Gastroesophageal sphincter (tissue), 4 donors: Measurements from ENCODE around the gene CDC25C. TPM values are rescaled to one million over a fixed set of nuclear protein-coding genes. Genes with fewer than 3 reads are reported as not detected.
A peak's percentile ranks its signal among the peaks of the same experiment; 100 is the strongest.
"Not testable (repeated sequence)": the region's sequence is repeated elsewhere in the genome, so short reads cannot be mapped to it uniquely, and the experiment has no call there.

ENCODE experiments used
- ATAC-seq: fragments of 150-250 bp; one replicate; pipeline ENCODE4 v1.9.1; 2016; ENCODE audit warnings: mild to moderate bottlenecking, moderate library complexity
- H3K27ac ChIP-seq, 4 donors: fragments of 200-600 bp; sonication (generic) in 3 of 4; 1 replicate in 3 of 4; 2 replicates in 1 of 4; pipeline ENCODE4 v1.5.1; 2016 to 2019
- H3K27me3 ChIP-seq: fragments of 200-600 bp; sonication (generic); one replicate; pipeline ENCODE4 v1.5.1; 2019
- H3K36me3 ChIP-seq, 2 donors: fragments of 200-600 bp; sonication (generic); one replicate each; pipeline ENCODE4 v1.5.1; 2019; ENCODE audit warnings: control low read depth in 1 of 2
- H3K4me1 ChIP-seq, 3 donors: fragments of 200-600 bp; sonication (generic); 1 replicate in 2 of 3; 2 replicates in 1 of 3; pipeline ENCODE4 v1.5.1; 2016 to 2019; ENCODE audit warnings: control low read depth in 2 of 3
- H3K4me3 ChIP-seq, 2 donors: fragments of 200-600 bp; sonication (generic); one replicate each; pipeline ENCODE4 v1.5.1; 2019; ENCODE audit warnings: mild to moderate bottlenecking in 1 of 2, moderate library complexity in 1 of 2
- H3K9me3 ChIP-seq, 3 donors: fragments of 200-600 bp; sonication (generic); one replicate each; pipeline ENCODE4 v1.5.1; 2017 to 2019; ENCODE audit warnings: control low read depth in 2 of 3
- EP300 ChIP-seq: sonication (generic); formaldehyde crosslinking; IDR thresholded peaks from one replicate; pipeline ENCODE4 v1.6.1; 2017; ENCODE audit warnings: antibody characterized with exemption, mild to moderate bottlenecking
- POLR2A ChIP-seq, 2 donors: fragments of 450-650 bp; IDR thresholded peaks; one replicate each; pipeline ENCODE4 v1.6.1; 2017; ENCODE audit warnings: antibody characterized with exemption in 2 of 2, mild to moderate bottlenecking in 2 of 2, moderate library complexity in 1 of 2
- POLR2AphosphoS5 ChIP-seq: sonication (generic); formaldehyde crosslinking; IDR thresholded peaks from one replicate; pipeline ENCODE4 v1.6.1; 2017; ENCODE audit warnings: antibody characterized with exemption
- WGBS, 2 donors: methylation state at CpG; one replicate each; pipeline ENCODE4 v1.1.5; 2018; ENCODE audit warnings: low coverage in 1 of 2; 5-methylcytosine and 5-hydroxymethylcytosine counted together
- total RNA-seq, 4 donors: library from RNA; depleted of rRNA; stranded (reverse); fragments of >200 nt; gene quantifications; one replicate each; pipeline ENCODE4 v1.1.0, GENCODE V29; 2016
- TF ChIP-seq, protein P1 (sequence below), 4 experiments: fragments of 200-600 bp in 2 of 4; fragments of 450-650 bp in 2 of 4; sonication (generic) in 1 of 4; IDR thresholded peaks; one replicate each; pipeline ENCODE4 v1.5.1; 2017 to 2019; ENCODE audit warnings: antibody characterized with exemption in 4 of 4, mild to moderate bottlenecking in 2 of 4, moderate library complexity in 2 of 4

The CDC25C gene
- total RNA-seq, 4 donors from 2014 or later: 0.45 TPM; not detected in 3

DNA sequence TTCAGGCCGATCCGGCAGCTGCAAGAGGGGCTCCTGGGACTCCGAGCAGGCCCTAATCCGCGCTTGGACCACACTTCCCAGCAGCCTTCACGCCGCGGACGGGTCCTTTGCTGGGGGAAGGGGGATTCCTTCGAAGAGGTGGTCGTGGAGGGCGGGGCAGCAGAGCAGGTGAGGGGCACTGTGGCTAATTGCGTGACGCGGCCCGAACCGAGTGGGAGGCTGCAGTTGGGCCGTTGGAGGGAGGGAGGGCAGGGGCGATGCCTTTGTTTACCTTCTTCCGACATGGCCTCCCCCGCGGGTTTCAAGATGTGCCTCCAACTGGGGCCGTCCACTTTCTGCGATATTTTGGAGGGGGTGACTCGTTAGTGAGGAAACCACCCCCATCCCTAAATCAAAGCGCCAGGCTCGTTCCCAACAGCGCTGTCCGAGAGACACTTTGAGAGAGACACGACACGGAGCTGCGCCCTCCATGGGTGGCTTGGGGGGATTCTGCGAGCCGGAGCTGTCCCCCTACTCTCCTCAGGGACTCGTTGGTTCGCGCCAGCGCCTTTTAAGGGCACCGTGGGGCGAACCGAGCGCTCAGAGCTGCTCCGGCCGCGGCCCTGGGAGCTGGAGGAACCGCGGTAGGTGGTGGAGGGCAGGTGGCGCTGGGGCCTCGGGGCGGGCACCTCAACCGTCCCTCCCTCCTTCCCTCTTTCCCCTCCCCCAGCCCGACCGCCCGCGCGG, 6.2 kb upstream of the CDC25C start, which contains the start of gene FAM53C:
Gene FAM53C, plus strand, starts transcription at position 582 of the 726 bp plus-strand sequence. CDS start 3,070 bp downstream, outside the sequence.
- H3K36me3 ChIP-seq: peaks cover 0 to 17% of the 10 kb centered on the region in 2 donors
- peak within 1 kb of the TSS; percentile 83 to 97 (median 96) for H3K27ac ChIP-seq
- ATAC-seq: peak; percentile 92
- 0% methylated on average over 3 of the region's 56 CpGs; no CpG with 5 or more reads in 1 of the 2 donors for WGBS, 2 donors
- H3K9me3 ChIP-seq: no peaks in the 10 kb centered on the region
- peak within 1 kb of the TSS; percentile 91 to 96 for H3K4me3 ChIP-seq
- H3K4me1 ChIP-seq: peaks cover 0 to 40% (median 5%) of the 10 kb centered on the region in 3 donors
- H3K27me3 ChIP-seq: no peaks in the 10 kb centered on the region
- TF ChIP-seq POLR2AphosphoS5 (peak; percentile 98), EP300 (no peak), POLR2A (IDR thresholded peaks at IDR 0.05) (peak; percentile 96 to 97)
- TF ChIP-seq, protein P1, sequence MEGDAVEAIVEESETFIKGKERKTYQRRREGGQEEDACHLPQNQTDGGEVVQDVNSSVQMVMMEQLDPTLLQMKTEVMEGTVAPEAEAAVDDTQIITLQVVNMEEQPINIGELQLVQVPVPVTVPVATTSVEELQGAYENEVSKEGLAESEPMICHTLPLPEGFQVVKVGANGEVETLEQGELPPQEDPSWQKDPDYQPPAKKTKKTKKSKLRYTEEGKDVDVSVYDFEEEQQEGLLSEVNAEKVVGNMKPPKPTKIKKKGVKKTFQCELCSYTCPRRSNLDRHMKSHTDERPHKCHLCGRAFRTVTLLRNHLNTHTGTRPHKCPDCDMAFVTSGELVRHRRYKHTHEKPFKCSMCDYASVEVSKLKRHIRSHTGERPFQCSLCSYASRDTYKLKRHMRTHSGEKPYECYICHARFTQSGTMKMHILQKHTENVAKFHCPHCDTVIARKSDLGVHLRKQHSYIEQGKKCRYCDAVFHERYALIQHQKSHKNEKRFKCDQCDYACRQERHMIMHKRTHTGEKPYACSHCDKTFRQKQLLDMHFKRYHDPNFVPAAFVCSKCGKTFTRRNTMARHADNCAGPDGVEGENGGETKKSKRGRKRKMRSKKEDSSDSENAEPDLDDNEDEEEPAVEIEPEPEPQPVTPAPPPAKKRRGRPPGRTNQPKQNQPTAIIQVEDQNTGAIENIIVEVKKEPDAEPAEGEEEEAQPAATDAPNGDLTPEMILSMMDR (IDR thresholded peaks at IDR 0.05): peak in 2 of 4 experiments; percentile 12 to 36

DNA sequence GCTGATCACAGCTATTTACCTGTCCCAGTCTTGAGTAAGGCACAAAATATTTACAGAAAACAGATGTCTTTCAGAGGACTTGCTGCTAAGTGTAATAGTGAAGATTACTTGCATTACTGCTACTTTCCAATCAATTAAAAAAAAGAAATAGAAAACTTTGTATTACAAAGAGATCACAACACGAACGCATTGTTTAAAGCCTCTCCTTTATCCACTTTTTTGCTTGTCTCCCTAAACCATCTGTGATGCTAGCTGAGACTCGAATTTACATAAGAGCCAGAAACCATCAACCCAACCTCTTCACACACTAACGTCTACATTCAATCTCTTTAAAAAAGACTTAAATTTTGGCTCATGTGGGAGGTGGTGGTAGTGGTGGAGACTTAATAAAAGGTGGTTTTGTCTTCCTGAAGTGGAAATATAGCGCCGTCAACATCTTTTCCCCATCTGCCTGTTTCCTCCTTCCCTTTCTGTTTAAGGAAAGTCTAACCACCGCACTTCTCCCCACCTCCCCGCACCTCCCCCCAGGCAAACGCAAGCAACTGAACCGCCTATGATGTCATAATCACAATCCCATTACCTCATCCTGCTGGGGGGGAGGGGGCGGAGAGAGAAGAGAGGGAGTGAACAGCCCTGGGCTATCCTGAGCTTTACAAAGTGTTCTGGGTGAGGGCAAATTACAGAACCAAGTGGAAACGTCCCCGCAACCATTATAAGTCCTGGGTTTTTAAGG, 5.5 kb upstream of the CDC25C start:
- TF ChIP-seq POLR2A (IDR thresholded peaks at IDR 0.05) (no peak), EP300 (no peak), POLR2AphosphoS5 (no peak)
- TF ChIP-seq, protein P1 (IDR thresholded peaks at IDR 0.05): no peak
- peak overlapping the region; percentile 83 to 97 (median 96) for H3K27ac ChIP-seq
- no peaks in the 10 kb centered on the region for H3K27me3 ChIP-seq
- peaks cover 0 to 46% (median 8%) of the 10 kb centered on the region in 3 donors for H3K4me1 ChIP-seq
- peak overlapping the region; percentile 91 to 96 for H3K4me3 ChIP-seq
- 16 to 24% methylated on average over 7 of the region's 13 CpGs for WGBS, 2 donors
- H3K9me3 ChIP-seq: no peaks in the 10 kb centered on the region
- ATAC-seq: peak; percentile 73
- peaks cover 0 to 10% of the 10 kb centered on the region in 2 donors for H3K36me3 ChIP-seq

DNA sequence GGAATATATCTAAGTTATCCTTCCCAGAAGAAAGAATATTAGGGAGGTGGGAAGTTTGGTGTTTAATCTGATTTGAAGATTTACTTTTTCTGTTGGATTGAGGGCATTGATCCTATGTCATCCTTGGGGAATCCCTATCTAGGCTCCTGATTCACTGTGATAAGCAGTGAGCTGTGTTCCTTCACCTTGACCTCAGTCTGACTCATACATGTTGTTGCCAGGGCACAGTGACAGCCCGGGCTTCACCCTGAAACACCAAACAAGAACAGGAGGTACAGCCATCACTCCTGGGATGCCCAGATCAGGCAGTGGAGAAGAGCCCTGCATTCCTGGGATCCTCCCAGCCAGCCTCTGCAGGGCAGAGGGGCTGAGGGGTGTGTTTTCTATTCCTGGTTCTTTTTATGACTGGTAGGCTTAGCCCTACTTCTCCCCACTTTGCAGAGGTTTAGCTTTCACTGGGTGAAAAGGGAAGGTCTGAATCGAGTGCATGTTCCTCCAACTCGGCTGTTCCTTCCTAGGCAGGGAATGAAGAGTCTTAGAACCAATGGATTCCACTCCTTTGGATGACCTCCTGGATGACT, 3.4 kb upstream of the CDC25C start:
- H3K4me3 ChIP-seq: no peak overlapping the region
- WGBS, 2 donors: 20% methylated on average over 1 of the region's 3 CpGs; no CpG with 5 or more reads in 1 of the 2 donors
- no peak overlapping the region for H3K27ac ChIP-seq
- no peaks in the 10 kb centered on the region for H3K9me3 ChIP-seq
- TF ChIP-seq EP300: no peak
- TF ChIP-seq, protein P1 (IDR thresholded peaks at IDR 0.05): no peak
- no peak for TF ChIP-seq POLR2AphosphoS5
- TF ChIP-seq POLR2A (IDR thresholded peaks at IDR 0.05): no peak
- peaks cover 0 to 38% (median 12%) of the 10 kb centered on the region in 3 donors for H3K4me1 ChIP-seq
- no peaks in the 10 kb centered on the region for H3K27me3 ChIP-seq
- H3K36me3 ChIP-seq: no peaks in the 10 kb centered on the region
- ATAC-seq: no peak

DNA sequence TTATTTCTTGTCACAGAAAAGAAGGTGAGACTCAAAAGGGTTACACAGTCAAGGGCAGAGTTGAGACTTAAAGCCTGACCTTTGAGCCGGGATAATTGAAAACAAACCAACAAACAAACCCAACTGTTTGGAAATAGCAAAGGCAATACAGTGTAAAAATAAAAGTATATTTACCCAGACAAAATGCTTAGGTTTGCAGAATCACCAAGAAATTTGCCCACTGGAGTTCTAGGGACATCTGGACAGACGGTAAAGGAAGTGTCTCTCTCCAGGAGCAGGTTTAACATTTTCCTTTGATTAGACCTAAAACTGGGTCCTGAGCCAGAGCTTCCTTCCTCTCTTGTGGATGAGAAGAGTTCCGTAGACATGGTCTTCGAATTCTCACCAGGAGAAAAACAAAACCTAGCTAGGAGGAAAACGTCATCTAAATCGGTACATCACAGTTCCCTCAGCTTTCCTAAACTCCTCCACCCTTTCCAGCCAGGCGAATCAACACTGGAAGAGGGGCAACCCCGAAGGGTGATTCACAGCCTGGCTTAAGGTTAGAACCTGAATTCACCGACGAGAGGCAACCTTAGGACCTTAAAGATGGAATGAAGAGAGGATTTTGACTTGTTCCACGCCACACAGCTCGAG, 673 bp downstream of the CDC25C start:
- peaks cover 0 to 15% (median 7%) of the 10 kb centered on the region in 3 donors for H3K4me1 ChIP-seq
- H3K9me3 ChIP-seq: no peaks in the 10 kb centered on the region
- H3K36me3 ChIP-seq: no peaks in the 10 kb centered on the region
- WGBS, 2 donors: 1 to 4% methylated on average over 7 to 11 of the region's 12 CpGs
- peak overlapping the region in 1 of 2 donors; percentile 47 for H3K4me3 ChIP-seq
- no peak overlapping the region for H3K27ac ChIP-seq
- ATAC-seq: no peak
- TF ChIP-seq EP300 (no peak), POLR2AphosphoS5 (no peak), POLR2A (IDR thresholded peaks at IDR 0.05) (no peak)
- TF ChIP-seq, protein P1 (IDR thresholded peaks at IDR 0.05): no peak
- H3K27me3 ChIP-seq: no peaks in the 10 kb centered on the region

DNA sequence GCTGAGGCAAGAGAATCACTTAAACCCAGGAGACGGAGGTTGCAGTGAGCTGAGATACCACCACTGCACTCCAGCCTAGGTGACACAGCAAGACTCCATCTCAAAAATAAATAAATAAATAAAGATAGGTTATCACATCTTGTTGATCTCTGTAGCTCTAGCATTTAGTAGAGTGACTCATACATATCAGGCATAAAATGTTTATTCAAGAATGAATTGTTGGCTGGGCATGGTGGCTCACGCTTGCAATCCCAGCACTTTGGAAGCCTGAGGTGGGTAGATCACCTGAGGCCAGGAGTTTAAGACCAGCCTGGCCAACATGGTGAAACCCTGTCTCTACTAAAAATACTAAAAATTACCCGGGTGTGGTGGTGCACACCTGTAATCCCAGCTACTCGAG, 13.4 kb downstream of the CDC25C start:
- 89% methylated on average over 3 of the region's 4 CpGs; no CpG with 5 or more reads in 1 of the 2 donors for WGBS, 2 donors
- not testable (repeated sequence) for H3K4me3 ChIP-seq, H3K4me1 ChIP-seq, H3K9me3 ChIP-seq, H3K27me3 ChIP-seq, H3K36me3 ChIP-seq, H3K27ac ChIP-seq, ATAC-seq
